Measurements from ENCODE around the gene STK32B.
A peak's percentile ranks its signal among the peaks of the same experiment; 100 is the strongest.
"Not testable (repeated sequence)": the region's sequence is repeated elsewhere in the genome, so short reads cannot be mapped to it uniquely, and the experiment has no call there.

STK32B gene

GRCh38 chr4:5051278-5052203 lies at the start of gene STK32B:
Gene STK32B, plus strand, starts transcription at chr4:5051480.
- DNase-seq = peak; percentile 79

DNA sequence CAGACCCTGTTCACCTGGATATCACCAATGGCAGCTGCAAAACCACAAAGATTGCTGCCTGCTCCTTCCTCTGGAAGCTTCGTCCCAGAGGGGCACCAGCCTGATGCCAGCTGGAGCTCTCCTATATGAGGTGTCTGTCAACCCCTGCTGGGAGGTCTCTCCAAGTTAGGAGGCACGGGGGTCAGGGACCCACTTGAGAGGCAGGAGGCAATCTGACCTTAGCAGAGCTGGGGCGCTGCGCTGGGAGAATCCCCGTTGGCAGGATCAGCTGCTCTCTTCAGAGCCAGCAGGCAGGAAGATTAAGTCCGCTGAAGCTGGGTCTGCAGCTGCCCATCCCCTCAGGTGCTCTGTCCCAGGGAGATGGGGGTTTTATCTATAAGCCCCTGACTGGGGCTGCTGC lies 49.6 kb upstream of the STK32B start:
- DNase-seq = not testable (repeated sequence)

DNA sequence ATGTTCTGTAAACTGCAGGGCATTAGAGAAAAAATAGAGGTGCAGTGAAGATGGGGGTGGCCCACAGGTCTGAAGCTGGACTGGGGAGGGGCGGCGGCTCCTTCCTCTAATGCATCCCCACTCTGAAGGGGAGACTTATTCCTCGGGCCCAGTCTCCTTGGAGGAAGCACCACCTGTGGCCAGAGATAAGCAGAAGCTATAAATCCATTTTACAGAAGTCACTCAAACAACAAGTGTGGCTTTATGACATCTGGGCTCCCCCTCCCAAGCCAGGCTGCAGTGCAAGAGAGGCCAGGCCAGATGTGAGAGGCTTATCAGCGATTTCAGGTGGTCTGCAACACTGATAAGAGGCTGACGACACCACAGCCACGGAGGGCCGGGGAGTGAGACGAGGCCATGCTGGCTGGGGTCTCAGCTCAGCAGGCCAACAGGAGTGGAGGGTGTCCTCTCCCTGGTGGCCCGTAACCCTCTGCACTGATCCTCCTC lies 47.9 kb upstream of the STK32B start:
- DNase-seq = no peak

- DNase-seq = no peak
Measured at GRCh38 chr4:5003918-5004317, 47.4 kb upstream of the STK32B start.

DNA sequence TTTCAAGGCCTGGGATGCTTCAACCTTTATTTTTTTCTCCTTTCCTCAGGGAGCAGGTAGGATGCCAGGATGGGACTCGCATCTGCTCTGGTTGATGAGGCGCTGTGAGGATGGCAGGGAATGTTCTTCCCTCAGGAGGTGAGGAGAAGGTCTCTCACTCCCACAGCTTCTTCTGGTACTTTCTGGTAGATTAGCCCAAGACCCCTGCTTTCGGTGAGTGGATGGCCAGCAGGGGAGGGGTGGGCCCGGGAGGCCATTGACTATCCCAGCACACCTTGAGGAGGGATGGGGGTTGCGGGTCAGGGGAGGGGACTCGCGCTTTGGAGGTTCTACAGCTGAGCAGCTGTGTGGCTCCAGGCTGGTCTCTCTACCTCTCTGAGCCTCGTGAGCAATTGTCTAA lies 46.8 kb upstream of the STK32B start:
- no peak for DNase-seq

- DNase-seq = not testable (repeated sequence)
Measured at GRCh38 chr4:5006932-5007331, 44.3 kb upstream of the STK32B start.

- no peak for DNase-seq
Measured at GRCh38 chr4:5009796-5010195, 41.5 kb upstream of the STK32B start.

GRCh38 chr4:5010984-5011383 lies 40.3 kb upstream of the STK32B start:
- no peak for DNase-seq

- DNase-seq = no peak
Measured at GRCh38 chr4:5012244-5012898, 38.9 kb upstream of the STK32B start.

- no peak for DNase-seq
Measured at GRCh38 chr4:5012958-5013357, 38.3 kb upstream of the STK32B start.

- DNase-seq = no peak
Measured at GRCh38 chr4:5014007-5014682, 37.1 kb upstream of the STK32B start.

- DNase-seq = no peak
Measured at GRCh38 chr4:5018096-5018495, 33.2 kb upstream of the STK32B start.

DNA sequence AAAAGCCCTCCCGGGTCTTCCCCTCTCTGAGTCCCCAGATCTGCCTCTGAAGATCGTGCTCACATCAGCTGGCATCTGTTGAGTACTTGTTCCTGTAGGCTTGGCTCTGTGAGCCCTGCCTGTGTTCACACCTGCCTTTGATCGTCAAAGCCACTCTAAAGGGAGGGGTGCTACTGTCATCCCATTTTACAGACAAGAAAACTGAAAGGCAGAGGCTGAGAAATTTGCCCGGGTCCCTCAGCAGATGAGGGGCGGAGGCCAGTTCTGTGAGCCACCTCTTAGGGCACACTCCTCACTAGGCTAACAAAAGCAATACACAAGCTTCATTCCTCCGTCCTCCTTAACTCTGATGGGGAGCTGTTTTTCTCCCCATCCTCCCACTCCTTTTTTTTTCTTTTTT lies 32.7 kb upstream of the STK32B start:
- no peak for DNase-seq

DNA sequence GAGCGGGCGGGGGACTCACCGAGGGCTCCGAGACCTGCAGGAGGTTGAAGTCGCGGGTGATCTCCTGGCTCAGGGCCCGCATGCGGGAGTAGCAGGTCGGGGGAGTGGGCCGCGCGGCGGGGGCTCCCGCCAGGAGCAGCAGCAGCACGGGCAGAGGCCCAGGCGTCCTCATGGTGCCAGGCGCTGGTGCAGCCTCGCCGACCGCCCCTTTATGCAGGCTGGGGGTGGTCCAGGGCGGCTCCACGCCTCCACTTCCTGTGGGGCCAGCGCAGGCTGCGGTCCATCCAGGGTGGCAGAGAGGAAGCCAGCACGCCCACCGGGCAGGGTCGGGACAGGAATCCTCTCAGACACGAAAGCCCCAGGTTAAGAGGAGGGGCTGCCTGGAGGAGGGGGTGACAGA lies 32.0 kb upstream of the STK32B start, which contains the start of gene CYTL1:
TSS of gene CYTL1 (minus strand) at position 185 of the 400 bp plus-strand sequence. CDS start at position 172, 13 bp downstream.
- no peak for DNase-seq

DNA sequence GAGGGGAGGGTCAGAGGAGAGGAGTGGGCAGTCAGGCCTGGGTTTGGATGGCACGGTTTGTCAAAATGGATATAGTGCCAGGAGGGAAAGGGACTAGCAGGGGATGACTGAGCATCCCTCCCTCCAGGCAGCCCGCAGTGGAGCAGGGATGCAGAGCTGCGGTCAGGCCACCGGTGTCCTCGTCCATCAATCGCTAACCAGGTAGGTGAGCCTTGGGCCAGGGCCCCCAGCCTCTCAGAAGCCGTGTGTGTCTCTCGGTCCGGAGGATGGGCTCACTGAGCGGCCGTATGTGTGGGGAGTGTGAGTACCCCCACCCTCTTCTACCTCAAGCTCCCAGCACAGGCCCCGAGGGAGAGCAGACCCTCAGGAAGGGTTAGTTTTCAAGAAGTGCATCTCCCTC lies 31.5 kb upstream of the STK32B start:
- DNase-seq = no peak

DNA sequence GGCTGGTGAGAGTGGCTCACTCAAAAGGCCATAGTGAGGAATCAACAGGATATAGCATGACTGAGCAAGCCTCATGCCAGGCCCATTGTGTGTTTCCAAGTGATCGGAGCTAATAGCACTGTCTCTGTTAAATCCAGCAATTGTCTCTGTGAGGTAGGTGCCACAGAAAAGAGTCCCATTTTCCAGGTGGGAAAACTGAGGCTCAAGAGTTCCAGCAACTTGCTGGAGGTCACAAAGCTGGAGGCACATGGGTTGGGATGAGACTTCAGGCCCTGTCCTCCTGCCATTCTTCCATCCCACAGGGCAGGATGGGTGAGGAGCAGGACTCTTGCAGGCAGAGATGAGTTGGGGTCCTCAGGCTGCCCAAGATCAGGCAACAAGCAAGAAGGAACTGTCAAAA lies 30.9 kb upstream of the STK32B start:
- no peak for DNase-seq

- no peak for DNase-seq
Measured at GRCh38 chr4:5021546-5021945, 29.7 kb upstream of the STK32B start.

GRCh38 chr4:5024673-5025072 lies 26.6 kb upstream of the STK32B start:
- peak; percentile 22 for DNase-seq

GRCh38 chr4:5026371-5026770 lies 24.9 kb upstream of the STK32B start:
- DNase-seq = no peak

- no peak for DNase-seq
Measured at GRCh38 chr4:5027346-5027745, 23.9 kb upstream of the STK32B start.

DNA sequence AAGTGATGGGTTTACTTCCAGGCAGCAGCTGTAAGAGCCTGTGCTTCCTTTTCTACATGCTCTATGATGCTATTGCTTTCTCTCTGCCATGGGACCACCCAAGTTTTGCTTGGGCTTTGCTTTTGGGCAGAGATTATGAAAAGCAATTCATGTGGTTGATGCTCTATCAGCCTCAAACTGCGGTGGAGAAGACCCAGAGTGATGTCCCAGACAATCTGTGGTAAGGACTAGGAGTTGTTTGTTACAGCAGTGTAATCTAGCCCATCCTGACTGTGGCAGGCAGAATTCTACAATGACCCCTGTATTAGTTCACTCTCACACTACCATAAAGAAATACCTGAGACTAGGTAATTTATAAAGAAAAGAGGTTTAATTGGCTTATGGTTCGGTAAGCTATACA lies 22.8 kb upstream of the STK32B start:
- no peak for DNase-seq

DNA sequence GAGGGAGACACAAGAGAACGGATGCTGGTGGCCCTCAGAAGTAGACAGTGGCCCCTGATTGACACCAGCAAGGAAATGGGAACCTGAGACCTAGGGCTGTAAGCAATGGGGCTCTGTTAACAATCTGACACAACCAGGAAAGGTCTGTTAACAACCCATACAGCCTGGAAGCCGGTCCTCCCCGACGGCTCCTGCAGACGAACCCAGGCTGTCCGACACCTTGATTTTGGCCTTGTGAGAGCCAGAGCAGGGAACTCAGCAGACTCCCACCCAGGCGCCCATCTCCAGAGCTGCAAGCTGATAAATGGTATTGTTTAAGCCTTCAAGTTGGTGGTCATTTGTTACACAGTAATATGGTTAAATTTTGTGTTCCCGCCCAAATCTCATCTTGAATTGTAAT lies 21.8 kb upstream of the STK32B start:
- no peak for DNase-seq

DNA sequence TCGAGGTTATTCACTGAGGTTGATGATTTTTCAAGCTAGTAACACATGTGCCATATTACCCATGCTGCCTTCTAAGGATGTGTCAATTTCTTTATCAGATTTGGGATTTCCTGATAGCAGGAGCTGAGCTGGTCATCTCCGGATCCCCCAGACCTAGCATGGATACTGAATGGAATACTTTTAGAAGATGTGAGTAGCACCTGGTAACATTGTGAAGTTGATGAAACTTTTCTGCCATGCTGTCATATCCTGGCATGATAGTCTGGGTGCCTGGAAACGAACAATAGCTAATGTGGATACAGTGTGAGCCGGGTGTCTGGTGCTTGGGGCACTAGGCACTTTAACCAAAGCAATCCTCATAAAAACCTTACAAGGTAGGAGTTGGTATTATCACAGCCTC lies 21.1 kb upstream of the STK32B start:
- no peak for DNase-seq

GRCh38 chr4:5030927-5031326 lies 20.4 kb upstream of the STK32B start:
- DNase-seq = no peak
